ENCODE measurements around the gene ATP6V1A.

Gene ATP6V1A

GRCh38 chr3:113746548-113747282 is at the start of gene ATP6V1A:
ATP6V1A (plus strand) TSS chr3:113747035; CDS start chr3:113778754, 31,719 bp downstream.
- peak; percentile 45 to 95 (median 89) for DNase-seq

- peak in 4 of 58 donors; percentile 45 to 59 (median 54) for DNase-seq
Observed at GRCh38 chr3:113697500-113698090, 49.2 kb upstream of the ATP6V1A start.

- DNase-seq, result no peak
Observed at GRCh38 chr3:113698213-113698742, 48.6 kb upstream of the ATP6V1A start.

- peak in 1 of 58 donors; percentile 10 for DNase-seq
Observed at GRCh38 chr3:113698956-113699355, 47.9 kb upstream of the ATP6V1A start.

GRCh38 chr3:113707835-113708234 is 39.0 kb upstream of the ATP6V1A start:
- no peak for DNase-seq

- DNase-seq, result no peak
Observed at GRCh38 chr3:113712129-113712528, 34.7 kb upstream of the ATP6V1A start.

GRCh38 chr3:113714702-113715101 is 32.1 kb upstream of the ATP6V1A start:
- no peak for DNase-seq

GRCh38 chr3:113717308-113717707 is 29.5 kb upstream of the ATP6V1A start:
- no peak for DNase-seq

- DNase-seq, result no peak
Observed at GRCh38 chr3:113717818-113718217, 29.0 kb upstream of the ATP6V1A start.

GRCh38 chr3:113719294-113719693 is 27.5 kb upstream of the ATP6V1A start:
- DNase-seq, result no peak

- DNase-seq, result no peak
Observed at GRCh38 chr3:113719758-113720157, 27.1 kb upstream of the ATP6V1A start.

- DNase-seq, result no peak
Observed at GRCh38 chr3:113721636-113722035, 25.2 kb upstream of the ATP6V1A start.

- DNase-seq, result no peak
Observed at GRCh38 chr3:113728661-113729060, 18.2 kb upstream of the ATP6V1A start.

GRCh38 chr3:113730550-113730949 is 16.3 kb upstream of the ATP6V1A start:
- no peak for DNase-seq

- no peak for DNase-seq
Observed at GRCh38 chr3:113731694-113732093, 15.1 kb upstream of the ATP6V1A start.

- peak in 5 of 58 donors; percentile 1 to 43 (median 5) for DNase-seq
Observed at GRCh38 chr3:113736548-113737089, 10.2 kb upstream of the ATP6V1A start.

- no peak for DNase-seq
Observed at GRCh38 chr3:113741086-113741485, 5.7 kb upstream of the ATP6V1A start.

- no peak for DNase-seq
Observed at GRCh38 chr3:113741620-113742019, 5.2 kb upstream of the ATP6V1A start.

- no peak for DNase-seq
Observed at GRCh38 chr3:113743006-113743630, 3.7 kb upstream of the ATP6V1A start.

- DNase-seq, result peak in 45 of 58 donors; percentile 4 to 69 (median 42)
Observed at GRCh38 chr3:113744941-113745755, 1.7 kb upstream of the ATP6V1A start.

All from anterior cingulate cortex (tissue), 58 donors.